Inferior parietal cortex (tissue), 1 donor: Measurements from ENCODE around the gene SLC22A13.
"Not testable (repeated sequence)": the region's sequence is repeated elsewhere in the genome, so short reads cannot be mapped to it uniquely, and the experiment has no call there.

ENCODE experiments used
- DNase-seq: peaks from one replicate; pipeline ENCODE4 v3.0.0-alpha.2; 2016; ENCODE audit errors: extremely low spot score

The SLC22A13 gene, protein sequence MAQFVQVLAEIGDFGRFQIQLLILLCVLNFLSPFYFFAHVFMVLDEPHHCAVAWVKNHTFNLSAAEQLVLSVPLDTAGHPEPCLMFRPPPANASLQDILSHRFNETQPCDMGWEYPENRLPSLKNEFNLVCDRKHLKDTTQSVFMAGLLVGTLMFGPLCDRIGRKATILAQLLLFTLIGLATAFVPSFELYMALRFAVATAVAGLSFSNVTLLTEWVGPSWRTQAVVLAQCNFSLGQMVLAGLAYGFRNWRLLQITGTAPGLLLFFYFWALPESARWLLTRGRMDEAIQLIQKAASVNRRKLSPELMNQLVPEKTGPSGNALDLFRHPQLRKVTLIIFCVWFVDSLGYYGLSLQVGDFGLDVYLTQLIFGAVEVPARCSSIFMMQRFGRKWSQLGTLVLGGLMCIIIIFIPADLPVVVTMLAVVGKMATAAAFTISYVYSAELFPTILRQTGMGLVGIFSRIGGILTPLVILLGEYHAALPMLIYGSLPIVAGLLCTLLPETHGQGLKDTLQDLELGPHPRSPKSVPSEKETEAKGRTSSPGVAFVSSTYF

DNA sequence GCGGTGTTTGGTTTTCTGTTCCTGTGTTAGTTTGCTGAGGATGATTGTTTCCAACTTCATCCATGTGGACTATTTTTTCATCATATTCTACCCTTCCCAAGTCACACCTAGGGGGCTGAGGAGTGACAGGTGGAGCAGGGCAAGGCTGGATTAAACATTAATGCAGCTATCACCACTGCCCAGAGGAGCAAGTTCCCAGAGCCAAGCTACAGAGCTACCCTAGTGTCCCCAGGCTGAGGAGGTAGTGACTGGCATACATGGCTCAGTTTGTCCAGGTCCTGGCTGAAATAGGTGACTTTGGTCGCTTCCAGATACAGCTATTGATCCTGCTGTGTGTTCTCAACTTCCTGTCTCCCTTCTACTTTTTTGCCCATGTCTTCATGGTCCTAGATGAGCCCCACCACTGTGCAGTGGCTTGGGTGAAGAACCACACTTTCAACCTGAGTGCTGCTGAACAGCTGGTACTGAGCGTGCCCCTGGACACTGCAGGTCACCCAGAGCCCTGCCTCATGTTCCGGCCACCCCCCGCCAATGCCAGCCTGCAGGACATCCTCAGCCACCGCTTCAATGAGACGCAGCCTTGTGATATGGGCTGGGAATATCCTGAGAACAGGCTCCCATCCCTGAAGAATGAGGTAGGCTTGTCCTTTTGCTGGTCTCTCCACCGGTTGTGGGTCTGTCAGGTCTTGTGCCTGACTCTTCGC is at the start of gene SLC22A13:
SLC22A13 (plus strand) TSS at position 209 of the 704 bp plus-strand sequence; CDS start at position 258, 49 bp downstream.
- no peak for DNase-seq

DNA sequence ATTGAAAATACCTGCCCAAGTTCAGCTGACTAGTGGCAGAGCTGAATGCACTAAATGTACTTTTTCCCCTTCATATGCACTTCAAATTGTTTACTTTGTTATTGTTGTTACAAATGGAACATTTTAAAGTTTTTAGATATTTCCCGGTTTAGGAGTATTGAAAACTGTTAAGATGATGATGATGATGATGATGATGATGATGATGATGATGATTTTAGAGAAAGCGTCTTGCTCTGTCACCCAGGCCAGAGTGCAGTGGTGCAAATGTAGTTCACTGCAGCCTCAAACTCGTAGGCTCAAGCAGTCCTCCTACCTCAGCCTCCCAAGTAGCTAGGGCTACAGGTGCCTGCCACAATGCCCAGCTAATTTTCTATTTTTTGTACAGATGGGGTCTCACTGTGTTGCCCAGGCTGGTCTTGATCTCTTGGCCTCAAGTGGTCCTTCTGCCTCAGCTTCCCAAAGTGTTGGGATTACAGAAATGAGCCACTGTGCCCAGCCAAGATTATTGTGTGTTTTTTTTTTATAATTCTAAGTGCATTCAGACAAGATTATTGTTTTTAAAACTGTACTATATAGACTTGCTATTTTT is 45.9 kb upstream of the SLC22A13 start:
- no peak for DNase-seq

DNA sequence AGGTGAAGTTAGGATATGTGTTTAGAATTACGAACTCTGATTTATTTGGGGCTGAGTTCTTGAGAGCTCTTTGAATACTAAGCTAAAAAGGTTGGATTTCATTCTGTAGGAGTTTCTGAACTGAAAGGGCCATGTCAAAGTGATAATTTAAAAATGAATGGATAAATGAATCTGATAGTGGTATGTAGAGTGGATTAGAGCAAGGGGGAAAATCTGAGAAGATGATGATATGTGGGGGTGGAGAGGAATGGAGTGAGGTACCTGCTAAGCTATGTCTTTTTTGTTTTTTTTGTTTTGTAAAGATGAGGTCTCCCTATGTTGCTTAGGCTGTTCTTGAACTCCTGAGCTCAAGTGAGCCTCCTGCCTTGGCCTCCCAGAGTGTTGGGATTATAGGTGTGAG is 44.6 kb upstream of the SLC22A13 start:
- no peak for DNase-seq

- DNase-seq, result no peak
Measured at GRCh38 chr3:38222032-38222634, 43.5 kb upstream of the SLC22A13 start.

DNA sequence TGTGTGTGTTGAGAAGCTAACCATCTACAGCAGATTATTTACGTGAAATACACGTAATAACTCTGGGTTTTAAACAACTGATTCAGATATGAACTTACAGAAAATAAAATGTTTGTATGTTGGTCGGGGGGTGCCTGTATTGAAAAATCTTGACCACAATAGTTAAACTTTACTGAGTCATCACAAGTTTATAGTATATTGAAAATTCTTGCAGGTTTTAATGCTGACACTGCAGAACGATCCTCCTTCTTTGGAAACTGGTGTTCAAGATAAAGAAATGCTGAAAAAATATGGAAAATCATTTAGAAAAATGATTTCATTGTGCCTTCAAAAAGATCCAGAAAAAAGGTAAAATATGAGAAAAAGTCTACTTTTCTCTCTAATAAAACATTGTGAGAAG is 41.3 kb upstream of the SLC22A13 start:
- DNase-seq, result no peak

DNA sequence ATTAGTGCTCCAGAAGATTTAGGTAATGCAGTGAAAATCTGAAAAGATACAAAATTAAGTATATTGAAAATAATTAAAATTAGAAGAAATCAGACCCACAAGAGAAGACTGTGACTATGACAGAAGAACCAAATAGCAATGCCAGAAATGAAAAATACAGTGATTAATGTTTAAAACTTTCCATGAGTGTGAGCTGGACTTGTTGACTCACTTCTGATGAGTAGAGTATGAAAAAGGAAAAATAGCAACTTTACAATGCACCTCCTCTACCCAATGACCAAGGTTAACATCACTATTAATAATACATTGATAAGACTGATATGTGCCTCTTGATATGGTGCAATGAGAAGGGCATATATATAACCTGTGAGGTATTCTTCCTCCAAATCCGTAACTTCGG is 39.3 kb upstream of the SLC22A13 start:
- DNase-seq, result no peak

DNA sequence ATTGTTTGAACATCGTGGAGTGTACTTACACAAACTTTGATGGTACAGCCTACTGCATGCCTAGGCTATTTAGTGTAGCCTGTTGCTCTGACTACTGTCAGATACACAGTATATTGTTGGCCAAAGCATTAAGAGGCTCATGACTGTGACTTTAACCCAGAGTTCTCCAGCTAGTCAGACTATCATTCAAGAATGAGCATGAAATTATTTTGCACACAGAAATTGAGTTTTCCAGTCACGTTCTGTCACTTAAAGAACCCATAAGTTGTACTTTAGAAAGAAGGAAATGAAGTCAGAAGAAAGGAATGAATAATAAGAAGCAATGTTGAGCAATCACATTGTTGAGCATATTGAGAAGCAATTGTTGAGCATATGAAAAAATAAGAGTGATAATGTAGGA is 37.6 kb upstream of the SLC22A13 start:
- DNase-seq, result no peak

DNA sequence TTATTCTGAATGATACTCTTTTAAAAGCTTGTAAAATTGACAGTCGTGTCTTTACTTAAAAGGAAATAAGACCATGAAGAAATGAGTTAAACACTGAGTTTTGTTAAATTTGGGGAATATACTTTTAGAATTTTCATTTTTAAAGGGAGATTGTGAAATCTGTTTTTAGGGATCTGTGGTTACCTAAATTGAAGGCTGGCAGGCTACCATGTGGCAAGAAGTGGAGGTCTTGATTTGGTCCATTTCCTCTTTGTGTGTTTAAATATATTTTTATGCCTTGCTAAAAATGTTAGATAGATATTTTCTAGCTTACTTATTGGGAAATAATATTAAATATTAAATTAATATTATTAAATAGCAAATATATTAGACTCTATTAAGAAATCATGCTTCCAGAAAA is 36.6 kb upstream of the SLC22A13 start:
- DNase-seq, result no peak

DNA sequence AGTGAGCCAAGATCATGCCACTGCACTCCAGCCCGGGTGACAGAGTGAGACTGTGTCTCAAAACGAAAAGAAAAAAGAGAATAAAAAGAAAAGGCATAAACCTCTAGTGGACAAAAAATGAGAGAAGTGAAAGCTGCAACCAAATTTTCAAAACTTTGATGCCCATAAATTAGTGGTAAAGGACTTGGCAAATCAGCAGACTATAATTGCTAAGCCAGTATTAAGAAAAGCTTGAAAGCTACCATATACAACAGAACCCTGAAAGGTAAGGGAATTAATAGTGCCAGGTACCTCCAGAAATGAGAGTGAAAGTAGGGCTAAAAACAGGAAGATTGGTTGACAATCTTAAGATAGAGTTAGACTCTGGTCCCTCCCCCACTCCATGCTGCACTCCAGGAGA is 32.9 kb upstream of the SLC22A13 start:
- no peak for DNase-seq

DNA sequence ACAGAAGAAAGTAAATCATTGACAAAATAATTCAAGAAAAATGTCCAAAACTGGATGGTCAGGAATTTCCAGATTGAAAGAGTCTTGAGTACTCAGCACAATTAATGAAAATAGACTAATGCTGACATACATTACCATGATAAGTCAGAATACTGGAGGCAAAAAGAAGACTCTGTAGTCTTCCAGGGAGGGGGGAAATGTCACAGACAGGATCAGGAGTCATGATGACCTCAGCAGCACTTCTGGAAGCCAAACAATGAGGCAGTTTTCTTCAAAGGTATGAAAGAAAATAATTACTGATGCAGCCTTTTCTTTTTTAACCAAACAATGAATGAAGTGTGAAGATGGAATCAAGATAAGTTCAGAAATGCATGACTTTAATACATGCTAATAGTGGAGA is 30.1 kb upstream of the SLC22A13 start:
- DNase-seq, result no peak

DNA sequence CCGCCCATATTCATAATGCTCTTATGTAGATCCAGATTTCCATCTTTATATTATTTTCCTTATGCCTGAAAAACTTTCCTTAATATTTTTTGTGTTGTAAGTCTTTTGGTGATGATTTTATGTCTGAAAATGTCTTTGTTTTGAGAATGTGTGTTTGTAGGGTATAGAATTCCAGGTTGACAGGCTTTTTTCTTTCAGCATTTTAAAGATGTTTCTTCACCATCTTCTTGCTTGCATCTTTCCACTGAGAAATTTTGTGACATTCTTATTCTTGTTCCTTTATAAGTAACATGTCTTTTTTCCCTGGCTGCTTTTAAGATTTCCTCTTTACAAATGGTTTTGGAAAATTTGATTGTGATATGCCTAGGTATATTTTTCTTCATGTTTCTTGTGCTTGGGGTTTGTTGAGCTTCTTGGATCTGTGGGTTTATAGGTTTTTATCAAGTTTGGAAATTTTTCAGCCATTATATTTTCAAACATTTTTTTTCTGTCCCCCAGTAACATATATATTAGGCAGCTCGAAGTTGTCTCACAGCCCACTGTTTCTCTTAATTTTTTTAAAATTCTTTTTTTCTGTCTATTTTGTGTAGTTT is 27.1 kb upstream of the SLC22A13 start:
- DNase-seq, result no peak

- DNase-seq, result not testable (repeated sequence)
Measured at GRCh38 chr3:38242812-38243211, 22.8 kb upstream of the SLC22A13 start.

DNA sequence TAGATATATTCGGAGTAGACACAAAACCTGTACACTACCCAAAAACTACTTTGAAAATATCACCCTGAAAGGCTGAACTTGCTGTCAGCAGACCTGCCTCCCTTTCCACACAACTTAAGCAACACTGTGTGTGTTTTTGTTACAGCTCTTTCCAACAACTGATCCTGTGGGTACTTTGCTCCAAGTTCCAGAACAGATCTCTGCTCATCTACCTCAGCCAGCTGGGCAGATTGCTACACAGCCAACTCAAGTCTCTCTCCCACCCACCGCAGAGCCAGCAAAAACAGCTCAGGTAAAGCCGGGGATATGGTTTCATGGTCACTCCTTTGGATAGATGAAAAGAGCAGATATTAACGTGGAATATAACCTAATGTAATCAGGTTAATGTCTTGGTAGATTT is 19.7 kb upstream of the SLC22A13 start:
- no peak for DNase-seq

DNA sequence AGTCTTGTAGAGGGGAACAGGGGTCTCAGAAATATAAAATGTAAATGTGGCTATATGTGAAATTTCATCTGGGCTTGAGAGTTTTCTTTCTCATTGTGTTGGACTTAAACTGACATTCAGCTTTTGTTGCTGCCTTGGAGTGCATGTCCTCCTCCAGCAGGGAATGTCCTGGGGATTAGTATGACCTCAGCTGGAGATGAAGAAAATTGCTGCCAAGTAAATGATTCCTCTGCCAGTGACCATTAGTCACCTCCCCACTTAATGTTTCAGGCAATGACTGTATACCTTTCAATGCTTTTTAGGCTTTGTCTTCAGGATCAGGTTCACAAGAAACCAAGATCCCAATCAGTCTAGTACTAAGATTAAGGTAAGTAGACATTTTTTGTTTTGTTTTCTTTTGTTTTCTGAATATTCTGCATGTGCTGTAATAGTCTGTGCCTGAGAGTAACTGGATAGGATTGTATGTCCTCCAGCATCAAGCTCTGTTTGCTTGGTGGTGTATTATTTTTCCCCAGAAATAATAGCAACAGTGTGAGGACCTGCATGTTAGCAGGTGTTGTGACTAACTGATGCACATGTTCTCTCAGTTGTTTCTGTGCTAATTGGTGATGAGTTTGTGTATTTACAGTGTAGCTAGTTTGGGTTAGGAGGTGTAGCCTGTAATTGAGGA is 18.1 kb upstream of the SLC22A13 start:
- no peak for DNase-seq

- DNase-seq, result no peak
Measured at GRCh38 chr3:38250198-38250597, 15.4 kb upstream of the SLC22A13 start.

GRCh38 chr3:38251197-38251596 is 14.4 kb upstream of the SLC22A13 start:
- no peak for DNase-seq

- DNase-seq, result no peak
Measured at GRCh38 chr3:38253704-38254103, 11.9 kb upstream of the SLC22A13 start.

DNA sequence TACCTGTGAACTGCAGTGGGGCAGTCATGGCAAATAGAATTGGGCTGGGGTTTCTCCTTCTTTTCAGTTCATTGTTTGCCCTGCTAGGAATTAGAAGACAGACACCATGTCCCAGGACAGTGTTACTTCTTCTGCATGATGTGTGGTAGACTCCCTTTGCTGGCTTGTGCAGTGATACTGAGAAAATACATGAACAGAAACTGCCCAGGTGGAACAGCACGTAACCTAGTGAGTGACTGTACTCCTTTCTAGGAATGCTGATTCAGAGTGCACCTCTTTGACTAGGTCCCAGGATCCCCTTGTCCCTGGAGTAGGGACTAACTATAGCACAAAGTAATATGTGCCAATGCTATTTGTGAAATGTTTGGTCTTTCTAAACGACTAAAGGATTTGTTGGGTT is 10.7 kb upstream of the SLC22A13 start:
- DNase-seq, result no peak

DNA sequence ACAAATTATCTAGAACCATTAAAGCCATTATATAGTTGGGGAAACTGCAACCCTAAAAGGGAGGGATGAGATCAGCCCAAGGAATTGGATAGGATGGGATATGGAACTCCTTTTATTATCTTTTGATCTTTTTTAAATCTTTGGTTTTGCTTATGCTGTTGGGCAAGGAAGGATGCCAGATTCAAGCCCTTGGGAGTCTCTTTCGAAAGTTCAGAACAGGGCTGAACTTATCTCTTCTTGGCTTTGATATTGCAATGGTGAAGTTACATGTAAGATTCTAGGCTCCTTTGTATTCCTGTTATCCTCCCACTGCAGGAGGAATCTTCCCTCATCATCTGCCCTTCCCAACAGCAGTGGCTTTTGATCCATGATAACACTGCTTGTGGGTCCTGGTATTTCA is 10.0 kb upstream of the SLC22A13 start:
- DNase-seq, result no peak

DNA sequence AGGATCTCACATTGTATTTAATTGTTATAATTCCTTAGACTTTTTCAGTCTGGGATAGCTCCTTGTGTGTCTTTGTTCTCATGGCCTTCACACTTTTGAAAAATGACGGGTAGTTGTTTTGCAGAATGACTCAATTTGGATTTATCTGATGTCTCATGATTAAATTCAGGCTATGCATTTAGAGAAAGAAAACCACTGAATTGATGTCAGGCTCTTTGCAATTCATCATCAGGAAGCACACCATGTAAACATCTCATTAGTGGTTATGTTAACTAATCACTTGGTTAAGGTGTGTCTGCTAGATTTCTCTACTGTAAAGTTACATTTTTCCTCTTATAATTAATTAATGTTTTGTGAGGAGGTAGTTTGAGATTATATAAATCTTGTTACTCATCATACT is 8.0 kb upstream of the SLC22A13 start:
- DNase-seq, result no peak

DNA sequence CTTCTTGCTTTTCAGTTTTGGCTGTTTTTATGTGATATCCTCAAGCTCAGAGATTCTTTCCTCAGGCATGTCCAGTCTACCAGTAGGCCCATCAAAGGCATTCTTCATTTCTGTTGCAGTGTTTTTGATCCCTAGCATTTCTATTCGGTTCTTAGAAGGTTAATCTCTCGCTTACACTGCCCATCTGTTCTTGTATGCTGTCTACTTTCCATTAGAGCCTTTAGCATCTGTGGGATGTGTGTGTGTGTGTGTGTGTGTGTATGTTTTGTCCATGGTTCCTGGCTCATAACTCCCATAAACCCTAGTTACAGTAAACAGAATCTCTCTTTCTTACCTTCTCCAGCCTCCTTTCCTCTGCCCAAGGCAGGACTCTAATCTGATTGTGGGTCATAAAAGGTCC is 5.1 kb upstream of the SLC22A13 start:
- DNase-seq, result no peak
